SK-N-SH (cell line): ENCODE data around the gene KCTD11. TPM values are rescaled to one million over a fixed set of nuclear protein-coding genes. Genes with fewer than 3 reads are reported as not detected.

Experiments used
- CTCF ChIA-PET: fragments of 300-600, 350-600 bp; formaldehyde crosslinking; extraction: SDS; loops from one replicate; lab custom pipeline; 2021; lab: Yijun Ruan, JAX
- POLR2A ChIA-PET: fragments of 350-600 bp; sonication (Branson Sonifier 250); formaldehyde crosslinking; extraction: SDS; loops from one replicate; lab custom pipeline; 2020; ENCODE audit warnings: antibody characterized with exemption, inconsistent platforms; lab: Yijun Ruan, JAX
- DNase-seq: peaks from one replicate; pipeline ENCODE4 v3.0.0; 2012
- H2AFZ ChIP-seq: fragments of 200-600 bp; sonication (generic); 2 replicates; pipeline ENCODE4 v1.8.1; 2016; ENCODE audit warnings: antibody characterized with exemption, mild to moderate bottlenecking, low read depth
- H3F3A ChIP-seq: fragments of 200-600 bp; sonication (generic); replicated peaks from 2 replicates; pipeline ENCODE3; 2016; ENCODE audit warnings: antibody characterized with exemption, mild to moderate bottlenecking; ENCODE audit not compliant: insufficient read depth
- H3K27ac ChIP-seq, 2 experiments: fragments of 200-500 bp in 1 of 2; fragments of 200-600 bp in 1 of 2; sonication (Bioruptor generic) in 1 of 2; sonication (generic), shearing (Covaris generic) in 1 of 2; 2 replicates each; pipeline versions ENCODE4 v1.5.1 to v1.6.1; 2014 to 2016; ENCODE audit warnings: low read depth in 2 of 2, inconsistent platforms in 1 of 2, low read length in 1 of 2, mild to moderate bottlenecking in 1 of 2, mixed read lengths in 1 of 2
- H3K27me3 ChIP-seq: fragments of 200-600 bp; sonication (generic), shearing (Covaris generic); 2 replicates; pipeline ENCODE4 v1.6.1; 2016; ENCODE audit warnings: mixed run types; ENCODE audit not compliant: insufficient read depth
- H3K36me3 ChIP-seq, 2 experiments: fragments of 200-500 bp in 1 of 2; fragments of 200-600 bp in 1 of 2; sonication (Bioruptor generic) in 1 of 2; sonication (generic) in 1 of 2; replicated peaks in 1 of 2; 2 replicates each; pipeline versions ENCODE3 to v1.5.1; 2014 to 2016; ENCODE audit warnings: low read length in 1 of 2, mild to moderate bottlenecking in 1 of 2; ENCODE audit not compliant: insufficient read depth in 2 of 2, control insufficient read depth in 1 of 2
- H3K4me1 ChIP-seq, 2 experiments: fragments of 200-500 bp in 1 of 2; fragments of 200-600 bp in 1 of 2; sonication (Bioruptor generic) in 1 of 2; sonication (generic), shearing (Covaris generic) in 1 of 2; 2 replicates each; pipeline versions ENCODE4 v1.5.1 to v1.6.1; 2014 to 2016; ENCODE audit warnings: low read depth in 1 of 2, low read length in 1 of 2, mixed run types in 1 of 2; ENCODE audit not compliant: insufficient read depth in 2 of 2, control insufficient read depth in 1 of 2
- H3K4me2 ChIP-seq: fragments of 200-600 bp; sonication (generic), shearing (Covaris generic); 2 replicates; pipeline ENCODE4 v1.6.1; 2017; ENCODE audit warnings: mixed run types
- H3K4me3 ChIP-seq, 2 experiments: fragments of 200-500 bp in 1 of 2; fragments of 200-600 bp in 1 of 2; sonication (Bioruptor generic) in 1 of 2; sonication (generic), shearing (Covaris generic) in 1 of 2; 2 replicates each; pipeline versions ENCODE4 v1.5.1 to v1.8.1; 2014 to 2016; ENCODE audit warnings: low read depth in 2 of 2, inconsistent platforms in 1 of 2, low read length in 1 of 2, mild to moderate bottlenecking in 1 of 2, mixed read lengths in 1 of 2, moderate library complexity in 1 of 2
- H3K79me2 ChIP-seq: fragments of 200-600 bp; sonication (generic); 2 replicates; pipeline ENCODE4 v1.8.1; 2017; ENCODE audit warnings: mild to moderate bottlenecking; ENCODE audit not compliant: insufficient read depth
- H3K9ac ChIP-seq: fragments of 200-600 bp; sonication (generic); 2 replicates; pipeline ENCODE4 v1.6.1; 2017; ENCODE audit warnings: mixed run types
- H3K9me2 ChIP-seq: fragments of 200-600 bp; sonication (generic); 2 replicates; pipeline ENCODE4 v1.6.1; 2017; ENCODE audit warnings: mixed run types
- H3K9me3 ChIP-seq: fragments of 200-600 bp; sonication (generic); 2 replicates; pipeline ENCODE4 v1.6.1; 2017; ENCODE audit warnings: mixed run types, mild to moderate bottlenecking, moderate library complexity
- H4K20me1 ChIP-seq: fragments of 200-600 bp; sonication (generic); 2 replicates; pipeline ENCODE4 v1.6.1; 2017; ENCODE audit warnings: mild to moderate bottlenecking, mixed run types; ENCODE audit not compliant: insufficient read depth
- CHD2 ChIP-seq: fragments of 150-350 bp; IDR thresholded peaks from 2 replicates; pipeline ENCODE4 v1.6.1; 2018; ENCODE audit warnings: low read length; ENCODE audit not compliant: partially characterized antibody
- CTCF ChIP-seq: fragments of 200-600 bp; sonication (generic); IDR thresholded peaks from 2 replicates; pipeline ENCODE4 v1.6.1; 2017; ENCODE audit warnings: antibody characterized with exemption, mild to moderate bottlenecking, moderate library complexity
- ELF1 ChIP-seq: IDR thresholded peaks from 2 replicates; pipeline ENCODE4 v1.4.0; 2012
- EP300 ChIP-seq, 2 experiments: IDR thresholded peaks; 2 replicates each; pipeline versions ENCODE4 v1.4.0 to v1.6.1; 2012; ENCODE audit warnings: borderline replicate concordance in 1 of 2, low read depth in 1 of 2, low read length in 1 of 2
- GATA2 ChIP-seq: sonication (generic); formaldehyde crosslinking; IDR thresholded peaks from 2 replicates; pipeline ENCODE4 v1.5.0; 2020; ENCODE audit warnings: mild to moderate bottlenecking, missing genetic modification reagents
- IRF3 ChIP-seq: fragments of 150-350 bp; IDR thresholded peaks from 2 replicates; pipeline ENCODE4 v1.6.1; 2016; ENCODE audit warnings: mild to moderate bottlenecking, low read depth, low read length
- MEF2A ChIP-seq: IDR thresholded peaks from 2 replicates; pipeline ENCODE4 v1.4.0; 2012; ENCODE audit warnings: low read depth, borderline replicate concordance
- MXI1 ChIP-seq: IDR thresholded peaks from 2 replicates; pipeline ENCODE4 v1.6.1; 2012; ENCODE audit warnings: mild to moderate bottlenecking, low read depth, low read length, improper control_type of control experiment
- NRF1 ChIP-seq: IDR thresholded peaks from 2 replicates; pipeline ENCODE4 v1.6.1; 2012; ENCODE audit warnings: low read depth, mild to moderate bottlenecking, low read length
- RAD21 ChIP-seq: IDR thresholded peaks from 2 replicates; pipeline ENCODE4 v1.6.1; 2012; ENCODE audit warnings: mild to moderate bottlenecking, low read length
- RFX5 ChIP-seq: IDR thresholded peaks from 2 replicates; pipeline ENCODE4 v1.6.1; 2012; ENCODE audit warnings: mild to moderate bottlenecking, improper control_type of control experiment, low read length
- TAF1 ChIP-seq: IDR thresholded peaks from 2 replicates; pipeline ENCODE4 v1.6.1; 2012; ENCODE audit warnings: low read depth, mild to moderate bottlenecking, low read length, moderate library complexity, borderline replicate concordance
- TEAD4 ChIP-seq: IDR thresholded peaks from 2 replicates; pipeline ENCODE4 v1.4.0; 2012; ENCODE audit warnings: mild to moderate bottlenecking, borderline replicate concordance; ENCODE audit not compliant: insufficient read depth
- USF2 ChIP-seq: fragments of 150-350 bp; IDR thresholded peaks from 2 replicates; pipeline ENCODE4 v1.6.1; 2017; ENCODE audit warnings: antibody characterized with exemption, low read length, low read depth, borderline replicate concordance
- YY1 ChIP-seq: IDR thresholded peaks from 2 replicates; pipeline ENCODE4 v1.4.0; 2012; ENCODE audit warnings: low read depth, mild to moderate bottlenecking
- ZBTB33 ChIP-seq: IDR thresholded peaks from 2 replicates; pipeline ENCODE4 v1.4.0; 2012; ENCODE audit warnings: low read depth, borderline replicate concordance
- WGBS: methylation state at CpG from one replicate; pipeline ENCODE4 v1.1.6; 2017; ENCODE audit warnings: low lambda C conversion rate; 5-methylcytosine and 5-hydroxymethylcytosine counted together
- polyA plus RNA-seq, 3 experiments: library from polyadenylated mRNA; depleted of rRNA; stranded (reverse); fragments of >200 nt; gene quantifications; 2 replicates each; pipeline ENCODE4 v1.2.3, GENCODE V29; 2012

Gene KCTD11
- polyA plus RNA-seq, 1 of the 3 experiments (the other 2 are of a cell fraction), result 9.5 TPM

GRCh38 chr17:7389924-7390910 lies 38.3 kb downstream of the KCTD11 start:
- no peak for DNase-seq
- peaks cover 11% of the 10 kb centered on the region for H3F3A ChIP-seq
- no peak overlapping the region for H3K27ac ChIP-seq
- no peak overlapping the region for H3K4me3 ChIP-seq
- peaks cover 21% of the 10 kb centered on the region; the same call in 1 of the 2 replicates for H3K79me2 ChIP-seq
- peaks cover 0 to 8% of the 10 kb centered on the region in 2 experiments; a peak in 1 of 4 replicates for H3K4me1 ChIP-seq
- H3K27me3 ChIP-seq, result no peaks in the 10 kb centered on the region
- TF ChIP-seq ZBTB33, result no peak
- TF ChIP-seq RFX5, result no peak
- no peak for TF ChIP-seq EP300 (IDR thresholded peaks at IDR 0.05; ENCODE audit: borderline replicate concordance in 1 of 2, low read depth in 1 of 2, low read length in 1 of 2)
- TF ChIP-seq USF2, result no peak
- no peak for TF ChIP-seq TAF1
- TF ChIP-seq GATA2 (CRISPR knock-in tag), result no peak
- no peak for TF ChIP-seq ELF1
- TF ChIP-seq NRF1, result no peak
- TF ChIP-seq CTCF, result no peak
- no peaks in the 10 kb centered on the region for H3K9me3 ChIP-seq
- H3K9ac ChIP-seq, result no peak overlapping the region
- H3K4me2 ChIP-seq, result no peak overlapping the region
- no peaks in the 10 kb centered on the region for H4K20me1 ChIP-seq
- ChIA-PET CTCF (interaction anchor here (1.2 to 2.5 kb wide), 8 partner anchors 10 to 124 kb away, joined by 3 to 13 read pairs (median 4); partner anchors contain the start of genes TMEM95 and TNK1), POLR2A (no interaction called here)
- H3K36me3 ChIP-seq, result peaks cover 18 to 34% of the 10 kb centered on the region in 2 experiments
- 92% methylated on average over 11 of the region's 19 CpGs for WGBS
- H3K9me2 ChIP-seq, result no peaks in the 10 kb centered on the region
- H2AFZ ChIP-seq, result no peak overlapping the region

GRCh38 chr17:7391307-7391706 lies 39.3 kb downstream of the KCTD11 start:
- H4K20me1 ChIP-seq, result no peaks in the 10 kb centered on the region
- H3K9me3 ChIP-seq, result no peaks in the 10 kb centered on the region
- 91% methylated on average over 2 of the region's 2 CpGs for WGBS
- H3F3A ChIP-seq, result peaks cover 13% of the 10 kb centered on the region
- H3K9me2 ChIP-seq, result no peaks in the 10 kb centered on the region
- H3K27me3 ChIP-seq, result no peaks in the 10 kb centered on the region
- H2AFZ ChIP-seq, result no peak overlapping the region
- no peak overlapping the region for H3K4me2 ChIP-seq
- peaks cover 0 to 9% of the 10 kb centered on the region in 2 experiments; a peak in 1 of 4 replicates for H3K4me1 ChIP-seq
- no peak overlapping the region for H3K9ac ChIP-seq
- ChIA-PET POLR2A (no interaction called here), CTCF (interaction anchor here (1.2 to 2.5 kb wide), 3 partner anchors 36 to 95 kb away, joined by 3 to 13 read pairs (median 5); partner anchors contain the start of gene TMEM95)
- H3K79me2 ChIP-seq, result peaks cover 22% of the 10 kb centered on the region; the same call in 1 of the 2 replicates
- no peak overlapping the region for H3K27ac ChIP-seq
- DNase-seq, result no peak
- no peak overlapping the region for H3K4me3 ChIP-seq
- peaks cover 18 to 34% of the 10 kb centered on the region in 2 experiments for H3K36me3 ChIP-seq
- TF ChIP-seq CTCF (no peak), YY1 (no peak), MEF2A (no peak), EP300 (IDR thresholded peaks at IDR 0.05; ENCODE audit: borderline replicate concordance in 1 of 2, low read depth in 1 of 2, low read length in 1 of 2) (no peak), IRF3 (no peak), RAD21 (no peak), TEAD4 (no peak), MXI1 (no peak), CHD2 (no peak)
